Activated CD4-positive, alpha-beta T cell treated with anti-CD3 and anti-CD28 coated beads for 36 hours (primary cell): ENCODE results near the gene LILRB5. TPM values are rescaled to one million over a fixed set of nuclear protein-coding genes. Genes with fewer than 3 reads are reported as not detected.

Experiments
- ATAC-seq: fragments of 200-7000 bp; cut with Tn5 transposase; one replicate; pipeline ENCODE4 v1.10.0; 2021; ENCODE audit warnings: mild to moderate bottlenecking, moderate library complexity
- CTCF ChIA-PET: fragments of 350-600 bp; sonication (Branson Sonifier 250); formaldehyde crosslinking; loops from one replicate; lab custom pipeline; 2021; ENCODE audit warnings: antibody characterized with exemption; lab: Charles Lee
- POLR2A ChIA-PET: fragments of 350-600 bp; sonication (Branson Sonifier 250); formaldehyde crosslinking; loops from one replicate; lab custom pipeline; 2021; ENCODE audit warnings: antibody characterized with exemption, inconsistent platforms; lab: Charles Lee
- DNase-seq: peaks from one replicate; pipeline ENCODE4 v3.0.0-alpha.2; 2020
- H3K27ac Mint-ChIP-seq: one replicate; pipeline ENCODE4 v1.8.0; 2021; ENCODE audit warnings: mixed read lengths
- H3K27me3 Mint-ChIP-seq: one replicate; pipeline ENCODE4 v1.8.0; 2021; ENCODE audit warnings: mixed read lengths
- H3K36me3 Mint-ChIP-seq: one replicate; pipeline ENCODE4 v1.8.0; 2021; ENCODE audit warnings: low read depth, mixed read lengths
- H3K4me1 Mint-ChIP-seq: one replicate; pipeline ENCODE4 v1.8.0; 2021; ENCODE audit warnings: mixed read lengths
- H3K4me3 Mint-ChIP-seq: one replicate; pipeline ENCODE4 v1.8.0; 2021; ENCODE audit warnings: mild to moderate bottlenecking, moderate library complexity, mixed read lengths
- H3K9me3 Mint-ChIP-seq: one replicate; pipeline ENCODE4 v1.8.0; 2021; ENCODE audit warnings: low read depth, mixed read lengths
- intact Hi-C, 2 experiments: fragments of 100-400 bp; cut with DNase I in 1 of 2; cut with micrococcal nuclease in 1 of 2; formaldehyde crosslinking; loops; one replicate each; pipeline versions ENCODE4 v1.14.2 to v1.15.1; 2022 to 2024; cut with DNase I, micrococcal nuclease
- microRNA-seq: library from miRNA; unstranded; fragments of <30 nt; microRNA quantifications from one replicate; pipeline ENCODE4 v1.2.0, GENCODE V29; 2021; ENCODE audit warnings: borderline replicate concordance
- total RNA-seq, 2 experiments: library from RNA; stranded (reverse); gene quantifications; one replicate each; pipeline ENCODE4 v1.2.3, GENCODE V29; 2021

LILRB5 gene
- total RNA-seq, 2 experiments from 2014 or later, result not detected

DNA sequence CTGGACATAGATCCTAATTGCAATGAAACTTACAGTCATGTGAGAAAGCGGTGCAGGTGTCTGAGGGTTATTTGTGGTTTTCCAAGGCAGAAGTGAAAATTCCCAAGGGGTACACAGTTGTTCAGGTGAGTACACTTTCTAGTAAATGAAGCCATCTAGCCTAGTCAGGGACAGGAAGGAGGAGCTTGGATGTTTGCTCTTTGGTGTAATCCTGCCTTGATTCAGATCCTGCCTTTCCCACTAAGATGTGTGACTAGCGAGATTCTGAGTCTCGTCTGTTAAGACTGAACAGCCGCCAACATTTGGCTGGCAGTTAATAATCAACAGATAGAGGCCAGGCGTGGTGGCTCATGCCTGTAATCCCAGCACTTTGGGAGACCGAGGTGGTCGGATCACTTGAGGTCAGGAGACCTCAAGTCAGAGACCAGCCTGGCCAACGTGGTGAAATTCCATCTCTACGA lies 53.9 kb downstream of the LILRB5 start:
- H3K4me1 Mint-ChIP-seq, result peaks cover 67% of the 10 kb centered on the region
- POLR2A ChIA-PET, result interaction anchor here (0.9 to 3.8 kb wide), 2 partner anchors 8 to 13 kb away, joined by 3 to 75 read pairs; partner anchors contain the start of genes MBOAT7 and TSEN34
- intact Hi-C loops, result loop anchor here (5.0 kb wide), 3 partner anchors 46 to 1054 kb away; partner anchors contain the start of genes LENG1 (in 1 of the 2), PPP6R1 (in 1 of the 2) and ZNF761 (in 1 of the 2)

DNA sequence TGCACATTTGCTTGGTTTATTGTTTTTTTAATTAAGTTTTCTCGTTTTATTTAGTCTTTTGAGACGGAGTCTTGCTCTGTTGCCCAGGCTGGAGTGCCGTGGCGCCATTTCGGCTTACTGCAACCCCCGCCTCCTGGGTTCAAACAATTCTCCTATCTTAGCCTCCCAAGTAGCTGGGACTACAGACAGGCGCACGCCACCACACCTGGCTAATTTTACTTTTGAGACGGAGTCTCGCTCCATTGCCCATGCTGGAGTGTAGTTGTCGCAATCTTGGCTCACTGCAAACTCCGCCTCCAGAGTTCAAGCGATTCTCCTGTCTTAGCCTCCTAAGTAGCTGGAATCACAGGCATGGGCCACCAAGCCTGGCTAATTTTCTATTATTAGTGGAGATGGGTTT lies 55.1 kb downstream of the LILRB5 start:
- Mint-ChIP-seq H3K4me3 (peak overlapping the region; percentile 97), H3K27ac (peak overlapping the region; percentile 100), H3K36me3 (peaks cover 63% of the 10 kb centered on the region), H3K4me1 (peaks cover 55% of the 10 kb centered on the region), H3K27me3 (no peaks in the 10 kb centered on the region), H3K9me3 (no peaks in the 10 kb centered on the region)
- POLR2A ChIA-PET, result interaction anchor here (3.8 kb wide), 1 partner anchor 11 kb away, joined by 75 read pairs; the partner anchor contains the start of genes MBOAT7 and TSEN34
- DNase-seq (no peak), ATAC-seq (no peak)
- intact Hi-C loops, result loop anchor here (1.0 to 5.0 kb wide), 7 partner anchors 8 to 1055 kb away; partner anchors contain the start of genes CNOT3 (in 1 of the 2), LENG1 (in 1 of the 2), LENG8 (in 1 of the 2) and NDUFA3 (in 1 of the 2)
- CTCF ChIA-PET, result no interaction called here

More for the DNA sequence above, 53.9 kb downstream of the LILRB5 start:
- Mint-ChIP-seq H3K36me3 (peaks cover 73% of the 10 kb centered on the region), H3K4me3 (peak overlapping the region; percentile 97), H3K27me3 (no peaks in the 10 kb centered on the region), H3K27ac (peak overlapping the region; percentile 100), H3K9me3 (no peaks in the 10 kb centered on the region)
- ATAC-seq (no peak), DNase-seq (no peak)
- CTCF ChIA-PET, result no interaction called here

DNA sequence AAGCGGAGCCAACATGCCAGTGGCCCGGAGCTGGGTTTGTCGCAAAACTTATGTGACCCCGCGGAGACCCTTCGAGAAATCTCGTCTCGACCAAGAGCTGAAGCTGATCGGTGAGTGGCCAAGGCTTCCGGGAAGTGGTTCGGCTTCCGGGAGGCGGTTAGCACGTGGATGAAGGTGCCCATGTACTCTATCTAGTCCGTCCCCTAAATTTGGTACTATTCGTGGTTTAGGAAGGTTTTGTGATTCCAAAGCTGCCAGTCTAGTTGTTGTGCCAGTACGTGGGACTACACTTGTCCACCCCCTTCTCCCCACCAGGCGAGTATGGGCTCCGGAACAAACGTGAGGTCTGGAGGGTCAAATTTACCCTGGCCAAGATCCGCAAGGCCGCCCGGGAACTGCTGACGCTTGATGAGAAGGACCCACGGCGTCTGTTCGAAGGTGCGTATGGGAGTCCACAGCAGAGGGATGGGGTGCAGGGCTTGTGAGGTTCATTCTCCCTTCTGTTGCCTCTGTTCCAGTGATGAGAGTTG lies 55.8 kb downstream of the LILRB5 start:
- peaks cover 56% of the 10 kb centered on the region for H3K36me3 Mint-ChIP-seq
- H3K4me3 Mint-ChIP-seq, result peak overlapping the region; percentile 97
- DNase-seq, result peak; percentile 19
- no peaks in the 10 kb centered on the region for H3K9me3 Mint-ChIP-seq
- POLR2A ChIA-PET, result interaction anchor here (0.6 to 3.8 kb wide), 4 partner anchors 10 to 64 kb away, joined by 5 to 75 read pairs (median 10); partner anchors contain the start of genes CNOT3, MBOAT7 and TSEN34
- no peaks in the 10 kb centered on the region for H3K27me3 Mint-ChIP-seq
- intact Hi-C loops, result loop anchor here (1.0 to 5.0 kb wide), 7 partner anchors 9 to 1056 kb away; partner anchors contain the start of genes CNOT3 (in 1 of the 2), LENG1 (in 1 of the 2), LENG8 (in 1 of the 2) and NDUFA3 (in 1 of the 2)
- peaks cover 48% of the 10 kb centered on the region for H3K4me1 Mint-ChIP-seq
- CTCF ChIA-PET, result interaction anchor here (1.3 kb wide), 1 partner anchor 12 kb away, joined by 3 read pairs; the partner anchor contains the start of gene MBOAT7
- no peak for ATAC-seq
- H3K27ac Mint-ChIP-seq, result peak overlapping the region; percentile 100

Small RNA genes within 50 kb of the gene (microRNA-seq; reads per million reads assigned to microRNA genes)
- not detected for gene MIR4752

Other genes starting within 250 kb of the LILRB5 start
- gene VSTM1, start 193.4 kb downstream of the LILRB5 start, total RNA-seq, result not detected
- gene TARM1, start 175.9 kb downstream of the LILRB5 start, total RNA-seq, result not detected
- gene OSCAR, start 156.5 kb downstream of the LILRB5 start, total RNA-seq, result under 1 TPM; 0.67 to 0.71 TPM
- 100 to 1,000 TPM in 1 of 2 experiments, 10 to 100 TPM in 1; 99.9 to 158 TPM for gene NDUFA3, start 154.4 kb downstream of the LILRB5 start, total RNA-seq
- gene TFPT, start 141.6 kb downstream of the LILRB5 start, total RNA-seq, result 10 to 100 TPM; 28.5 to 39.3 TPM
- gene PRPF31, start 141.5 kb downstream of the LILRB5 start, total RNA-seq, result 100 to 1,000 TPM in 1 of 2 experiments, 10 to 100 TPM in 1; 85.5 to 115 TPM
- 10 to 100 TPM; 61.0 to 93.8 TPM for gene CNOT3, start 119.5 kb downstream of the LILRB5 start, total RNA-seq
- gene LENG1, start 97.6 kb downstream of the LILRB5 start, total RNA-seq, result 1 to 10 TPM; 3.5 to 3.6 TPM
- gene TMC4, start 84.1 kb downstream of the LILRB5 start, total RNA-seq, result under 1 TPM; 0.39 to 0.55 TPM
- 10 to 100 TPM; 74.9 to 96.1 TPM for gene MBOAT7, start 67.7 kb downstream of the LILRB5 start, total RNA-seq
- 10 to 100 TPM in 1 of 2 experiments, 1 to 10 TPM in 1; 8.3 to 12.1 TPM for gene TSEN34, start 66.0 kb downstream of the LILRB5 start, total RNA-seq
- gene RPS9, start 56.4 kb downstream of the LILRB5 start, total RNA-seq, result 1,000 to 10,000 TPM; 1,400 to 1,725 TPM
- not detected for gene LILRB3, start 34.3 kb downstream of the LILRB5 start, total RNA-seq
- not detected for gene LILRA6, start 14.5 kb downstream of the LILRB5 start, total RNA-seq
- not detected for gene LILRB2, start 23.8 kb upstream of the LILRB5 start, total RNA-seq
- not detected for gene LILRA5, start 55.9 kb upstream of the LILRB5 start, total RNA-seq
- not detected for gene LILRA4, start 81.9 kb upstream of the LILRB5 start, total RNA-seq
- gene LAIR1, start 107.7 kb upstream of the LILRB5 start, total RNA-seq, result 1 to 10 TPM; 3.5 to 4.7 TPM
- gene TTYH1, start 158.2 kb upstream of the LILRB5 start, total RNA-seq, result under 1 TPM; 0.19 to 0.59 TPM
- gene LENG8, start 191.9 kb upstream of the LILRB5 start, total RNA-seq, result 100 to 1,000 TPM; 156 to 221 TPM
- gene LENG9, start 206.5 kb upstream of the LILRB5 start, total RNA-seq, result 1 to 10 TPM; 5.0 to 5.1 TPM
- under 1 TPM in 1 of 2 experiments, not detected in 1; 0.55 TPM for gene CDC42EP5, start 216.0 kb upstream of the LILRB5 start, total RNA-seq
- gene LAIR2, start 245.6 kb upstream of the LILRB5 start, total RNA-seq, result 1 to 10 TPM; 3.7 to 5.1 TPM